Esophagus (tissue), 2 donors: ENCODE measurements around the gene RNU1-2. TPM values are rescaled to one million over a fixed set of nuclear protein-coding genes. Genes with fewer than 3 reads are reported as not detected.
"Not testable (repeated sequence)": the region's sequence is repeated elsewhere in the genome, so short reads cannot be mapped to it uniquely, and the experiment has no call there.

Experiments
- H3K27ac ChIP-seq, 2 donors: one replicate each; pipeline ENCODE4 v1.5.1; 2013; ENCODE audit warnings: low read depth in 2 of 2, mild to moderate bottlenecking in 2 of 2, inconsistent platforms in 1 of 2, low read length in 1 of 2, moderate library complexity in 1 of 2
- H3K27me3 ChIP-seq, 2 donors: one replicate each; pipeline ENCODE4 v1.6.1; 2013; ENCODE audit warnings: low read length in 2 of 2, control low read depth in 1 of 2, mild to moderate bottlenecking in 1 of 2; ENCODE audit not compliant: insufficient read depth in 2 of 2, control insufficient read depth in 1 of 2
- H3K36me3 ChIP-seq, 2 donors: one replicate each; pipeline ENCODE4 v1.6.1; 2013; ENCODE audit warnings: low read length in 1 of 2; ENCODE audit not compliant: control insufficient read depth in 2 of 2, insufficient read depth in 2 of 2
- H3K4me1 ChIP-seq, 2 donors: one replicate each; pipeline ENCODE4 v1.6.1; 2013; ENCODE audit warnings: low read length in 1 of 2; ENCODE audit not compliant: control insufficient read depth in 2 of 2, insufficient read depth in 2 of 2
- H3K4me3 ChIP-seq, 2 donors: one replicate each; pipeline ENCODE4 v1.5.1; 2013; ENCODE audit warnings: low read length in 2 of 2, mild to moderate bottlenecking in 2 of 2, low read depth in 1 of 2, moderate library complexity in 1 of 2
- H3K9me3 ChIP-seq, 2 donors: one replicate each; pipeline ENCODE4 v1.6.1; 2013; ENCODE audit warnings: mild to moderate bottlenecking in 2 of 2, low read depth in 1 of 2, low read length in 1 of 2, moderate library complexity in 1 of 2; ENCODE audit not compliant: control insufficient read depth in 2 of 2, insufficient read depth in 1 of 2
- WGBS, 2 donors: extraction: QIAGEN DNeasy Blood & Tissue Kit; methylation state at CpG; one replicate each; pipeline ENCODE4 v1.1.7; 2013; 5-methylcytosine and 5-hydroxymethylcytosine counted together
- polyA plus RNA-seq, 2 donors: library from polyadenylated mRNA; stranded (reverse); fragments of 200-250 nt; gene quantifications; one replicate each; pipeline ENCODE4 v1.2.3, GENCODE V29; 2013
- donor health status: healthy with polysubstance abuse.
- donor health status: Bipolar disorder and iron deficiency.

The RNU1-2 gene
- polyA plus RNA-seq, 2 donors = not detected

GRCh38 chr1:16924919-16925477 is 29.2 kb downstream of the RNU1-2 start:
- Histone ChIP-seq H3K4me3 (no peak overlapping the region), H3K36me3 (peaks cover 0 to 2% of the 10 kb centered on the region in 2 donors), H3K9me3 (no peaks in the 10 kb centered on the region), H3K27me3 (no peaks in the 10 kb centered on the region), H3K4me1 (peaks cover 12 to 35% of the 10 kb centered on the region in 2 donors), H3K27ac (peak overlapping the region; percentile 80 to 85)
- 61 to 71% methylated on average over 13 of the region's 13 CpGs for WGBS, 2 donors

GRCh38 chr1:16925635-16926490 is 30.1 kb downstream of the RNU1-2 start:
- H3K4me3 ChIP-seq = no peak overlapping the region
- H3K36me3 ChIP-seq = peaks cover 0 to 7% of the 10 kb centered on the region in 2 donors
- WGBS, 2 donors = 59 to 66% methylated on average over 13 of the region's 13 CpGs
- H3K27me3 ChIP-seq = no peaks in the 10 kb centered on the region
- peak overlapping the region; percentile 80 to 85 for H3K27ac ChIP-seq
- H3K9me3 ChIP-seq = no peaks in the 10 kb centered on the region
- H3K4me1 ChIP-seq = peaks cover 12 to 37% of the 10 kb centered on the region in 2 donors

- H3K27me3 ChIP-seq = no peaks in the 10 kb centered on the region
- H3K4me1 ChIP-seq = peaks cover 12 to 33% of the 10 kb centered on the region in 2 donors
- peaks cover 0 to 1% of the 10 kb centered on the region in 2 donors for H3K9me3 ChIP-seq
- H3K4me3 ChIP-seq = no peak overlapping the region
- WGBS, 2 donors = 49 to 54% methylated on average over 10 of the region's 10 CpGs
- peaks cover 0 to 12% of the 10 kb centered on the region in 2 donors for H3K36me3 ChIP-seq
- peak overlapping the region; percentile 48 to 49 for H3K27ac ChIP-seq
Measured at GRCh38 chr1:16926491-16927073, 30.8 kb downstream of the RNU1-2 start.

- 79 to 83% methylated on average over 14 of the region's 14 CpGs for WGBS, 2 donors
Measured at GRCh38 chr1:16927256-16927655, 31.5 kb downstream of the RNU1-2 start.

GRCh38 chr1:16927711-16928485 is 32.1 kb downstream of the RNU1-2 start:
- Histone ChIP-seq H3K27ac (no peak overlapping the region), H3K36me3 (peaks cover 0 to 12% of the 10 kb centered on the region in 2 donors), H3K4me1 (peaks cover 12 to 30% of the 10 kb centered on the region in 2 donors), H3K9me3 (peaks cover 0 to 1% of the 10 kb centered on the region in 2 donors), H3K27me3 (no peaks in the 10 kb centered on the region), H3K4me3 (no peak overlapping the region)
- WGBS, 2 donors = 73 to 74% methylated on average over 13 of the region's 13 CpGs

More at GRCh38 chr1:16927256-16927655, 31.5 kb downstream of the RNU1-2 start:
- no peak overlapping the region for H3K4me3 ChIP-seq
- H3K36me3 ChIP-seq = peaks cover 0 to 12% of the 10 kb centered on the region in 2 donors
- H3K4me1 ChIP-seq = peaks cover 12 to 30% of the 10 kb centered on the region in 2 donors
- no peaks in the 10 kb centered on the region for H3K27me3 ChIP-seq
- no peak overlapping the region for H3K27ac ChIP-seq
- peaks cover 0 to 1% of the 10 kb centered on the region in 2 donors for H3K9me3 ChIP-seq

- peaks cover 12 to 24% of the 10 kb centered on the region in 2 donors for H3K4me1 ChIP-seq
- peaks cover 0 to 12% of the 10 kb centered on the region in 2 donors for H3K36me3 ChIP-seq
- 57 to 65% methylated on average over 24 of the region's 24 CpGs for WGBS, 2 donors
- not testable (repeated sequence) for H3K27me3 ChIP-seq, H3K4me3 ChIP-seq, H3K9me3 ChIP-seq
- peak overlapping the region; percentile 28 to 61 for H3K27ac ChIP-seq
Measured at GRCh38 chr1:16929146-16930041, 33.6 kb downstream of the RNU1-2 start.

GRCh38 chr1:16931206-16931934 is 35.6 kb downstream of the RNU1-2 start:
- H3K36me3 ChIP-seq = peaks cover 0 to 14% of the 10 kb centered on the region in 2 donors
- not testable (repeated sequence) for H3K4me3 ChIP-seq, H3K9me3 ChIP-seq, H3K4me1 ChIP-seq, H3K27me3 ChIP-seq, H3K27ac ChIP-seq
- 88 to 91% methylated on average over 18 of the region's 18 CpGs for WGBS, 2 donors

- not testable (repeated sequence) for H3K27me3 ChIP-seq, H3K9me3 ChIP-seq, H3K27ac ChIP-seq, H3K4me1 ChIP-seq, H3K4me3 ChIP-seq
- peaks cover 0 to 22% of the 10 kb centered on the region in 2 donors for H3K36me3 ChIP-seq
Measured at GRCh38 chr1:16933945-16934344, 38.2 kb downstream of the RNU1-2 start.
